ENCODE results near the gene HGF.

- TF ChIP-seq EZH2 (IDR thresholded peaks at IDR 0.05; ENCODE audit: low read depth, low read length, severe bottlenecking) (no peak), JUND (IDR thresholded peaks at IDR 0.05; ENCODE audit: low read length) (no peak), JUN (IDR thresholded peaks at IDR 0.05; ENCODE audit: low read depth, low read length) (no peak), GABPA (IDR thresholded peaks at IDR 0.05; ENCODE audit: borderline replicate concordance, insufficient read depth, low read length) (no peak), RAD21 (IDR thresholded peaks at IDR 0.05 in 1 of 2, conservative IDR thresholded peaks at IDR 0.05 in 1 of 2; ENCODE audit: low read depth in 2 of 2, low read length in 2 of 2) (no peak), POLR2A (IDR thresholded peaks at IDR 0.05; ENCODE audit: control extremely low read depth in 1 of 2, low read depth in 2 of 2, low read length in 2 of 2) (no peak), EP300 (IDR thresholded peaks at IDR 0.05; ENCODE audit: borderline replicate concordance in 1 of 2, low read depth in 2 of 2, low read length in 2 of 2) (no peak)
- TF ChIP-seq, protein P1, sequence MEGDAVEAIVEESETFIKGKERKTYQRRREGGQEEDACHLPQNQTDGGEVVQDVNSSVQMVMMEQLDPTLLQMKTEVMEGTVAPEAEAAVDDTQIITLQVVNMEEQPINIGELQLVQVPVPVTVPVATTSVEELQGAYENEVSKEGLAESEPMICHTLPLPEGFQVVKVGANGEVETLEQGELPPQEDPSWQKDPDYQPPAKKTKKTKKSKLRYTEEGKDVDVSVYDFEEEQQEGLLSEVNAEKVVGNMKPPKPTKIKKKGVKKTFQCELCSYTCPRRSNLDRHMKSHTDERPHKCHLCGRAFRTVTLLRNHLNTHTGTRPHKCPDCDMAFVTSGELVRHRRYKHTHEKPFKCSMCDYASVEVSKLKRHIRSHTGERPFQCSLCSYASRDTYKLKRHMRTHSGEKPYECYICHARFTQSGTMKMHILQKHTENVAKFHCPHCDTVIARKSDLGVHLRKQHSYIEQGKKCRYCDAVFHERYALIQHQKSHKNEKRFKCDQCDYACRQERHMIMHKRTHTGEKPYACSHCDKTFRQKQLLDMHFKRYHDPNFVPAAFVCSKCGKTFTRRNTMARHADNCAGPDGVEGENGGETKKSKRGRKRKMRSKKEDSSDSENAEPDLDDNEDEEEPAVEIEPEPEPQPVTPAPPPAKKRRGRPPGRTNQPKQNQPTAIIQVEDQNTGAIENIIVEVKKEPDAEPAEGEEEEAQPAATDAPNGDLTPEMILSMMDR (IDR thresholded peaks at IDR 0.05; ENCODE audit: control extremely low read depth in 1 of 3, insufficient read depth in 1 of 3, low read depth in 1 of 3, low read length in 3 of 3), result no peak
These were observed 44.6 kb downstream of the HGF start for GRCh38 chr7:81725003-81725811.
